Measurements from ENCODE around the gene MRPL17.
"Not testable (repeated sequence)": the region's sequence is repeated elsewhere in the genome, so short reads cannot be mapped to it uniquely, and the experiment has no call there.

The MRPL17 gene

DNA sequence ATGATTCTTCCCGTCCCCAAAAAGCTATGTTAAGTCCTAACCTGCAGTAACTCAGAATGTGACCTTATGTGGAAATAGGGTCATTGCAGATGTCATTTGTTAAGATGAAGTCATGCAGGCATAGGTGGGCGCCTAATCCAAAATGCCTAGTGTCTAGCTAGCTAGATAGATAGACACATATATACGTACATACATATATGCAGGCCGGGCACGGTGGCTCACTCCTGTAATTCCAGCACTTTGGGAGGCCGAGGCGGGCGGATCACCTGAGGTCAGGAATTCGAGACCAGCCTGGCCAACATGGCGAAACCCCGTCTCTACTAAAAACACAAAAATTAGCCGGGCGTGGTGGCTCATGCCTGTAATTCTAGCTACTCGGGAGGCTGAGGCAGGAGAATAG, 928 bp upstream of the MRPL17 start:
- not testable (repeated sequence) for DNase-seq (ENCODE audit: low read depth in 1 of 2, low spot score in 1 of 2)

DNA sequence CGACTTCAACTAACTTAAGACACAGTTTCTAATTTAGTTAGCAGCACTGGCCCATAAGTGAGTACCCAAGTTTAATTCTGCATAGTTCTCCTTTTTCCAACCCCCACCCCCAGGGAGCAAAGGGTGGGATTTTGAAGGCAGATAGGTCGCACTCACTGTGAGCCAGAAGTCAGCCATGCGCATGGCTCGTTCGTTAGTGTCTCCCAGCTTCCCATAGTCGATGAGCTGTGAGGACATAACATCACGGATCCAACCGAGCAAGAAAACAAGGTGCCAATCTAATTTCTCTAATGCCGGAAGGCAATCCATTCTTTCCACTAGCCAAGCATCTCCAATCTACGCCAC, 577 bp downstream of the MRPL17 start:
- no peak for DNase-seq (ENCODE audit: low read depth in 1 of 2, low spot score in 1 of 2)

DNA sequence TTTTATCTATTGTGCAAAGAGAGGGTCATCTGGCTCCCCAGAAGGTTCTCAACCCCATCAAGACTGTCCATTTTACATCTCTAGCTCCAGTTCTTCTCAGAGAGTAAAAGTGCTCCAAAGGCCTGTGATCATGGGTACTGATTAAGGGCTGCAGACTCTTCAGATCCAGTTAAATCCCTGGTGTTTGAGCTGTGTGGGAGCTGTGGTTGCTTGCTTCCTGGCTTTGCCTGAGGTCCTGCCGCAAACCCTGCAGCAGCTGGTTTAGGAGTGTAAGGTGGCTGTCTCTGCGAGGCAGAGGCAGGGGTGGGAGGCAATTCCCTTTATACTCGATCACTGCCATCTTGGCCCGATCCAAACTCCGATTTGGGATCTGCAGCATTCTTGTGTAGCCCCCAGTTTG, 1.2 kb downstream of the MRPL17 start:
- no peak for DNase-seq (ENCODE audit: low read depth in 1 of 2, low spot score in 1 of 2)

GRCh38 chr11:6681505-6681904, 1.6 kb downstream of the MRPL17 start:
- DNase-seq (ENCODE audit: low read depth in 1 of 2, low spot score in 1 of 2), result no peak

DNA sequence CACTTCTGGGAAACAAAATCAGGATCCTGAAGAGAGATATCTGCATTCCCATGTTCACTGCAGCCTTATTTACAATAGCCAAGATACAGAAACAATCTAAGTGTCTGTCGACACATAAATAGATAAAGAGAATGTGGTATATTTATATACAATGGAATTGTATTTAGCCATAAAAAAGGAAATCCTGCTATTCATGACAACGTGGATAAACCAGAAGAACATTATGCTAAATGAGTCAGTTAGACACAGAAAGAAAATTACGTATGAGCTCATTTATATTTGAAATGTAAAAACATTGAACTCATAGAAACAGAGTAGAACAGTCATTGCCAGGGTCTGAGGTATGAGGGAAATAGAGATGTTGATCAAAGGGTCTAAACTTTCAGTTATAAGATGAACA, 6.1 kb downstream of the MRPL17 start:
- DNase-seq (ENCODE audit: low read depth in 1 of 2, low spot score in 1 of 2), result no peak

DNA sequence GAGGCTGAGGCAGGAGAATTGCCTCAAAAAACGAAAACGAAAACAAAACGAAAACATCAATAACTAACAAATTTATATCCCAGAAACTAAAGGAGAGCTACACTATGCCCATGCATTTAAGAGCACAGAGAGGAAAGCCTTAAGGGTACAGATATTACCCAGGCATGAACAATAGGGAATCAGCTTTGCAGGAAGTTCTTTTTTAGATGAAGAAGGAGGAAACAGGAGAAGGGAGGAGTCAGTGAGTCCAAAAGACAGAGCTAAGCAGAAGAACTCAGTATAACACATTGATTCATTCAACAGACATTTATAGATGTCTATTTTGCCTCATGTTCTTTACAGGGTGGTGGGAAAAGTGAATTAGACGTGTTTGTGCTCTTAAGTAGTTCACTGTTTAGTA, 8.3 kb downstream of the MRPL17 start:
- no peak for DNase-seq (ENCODE audit: low read depth in 1 of 2, low spot score in 1 of 2)

DNA sequence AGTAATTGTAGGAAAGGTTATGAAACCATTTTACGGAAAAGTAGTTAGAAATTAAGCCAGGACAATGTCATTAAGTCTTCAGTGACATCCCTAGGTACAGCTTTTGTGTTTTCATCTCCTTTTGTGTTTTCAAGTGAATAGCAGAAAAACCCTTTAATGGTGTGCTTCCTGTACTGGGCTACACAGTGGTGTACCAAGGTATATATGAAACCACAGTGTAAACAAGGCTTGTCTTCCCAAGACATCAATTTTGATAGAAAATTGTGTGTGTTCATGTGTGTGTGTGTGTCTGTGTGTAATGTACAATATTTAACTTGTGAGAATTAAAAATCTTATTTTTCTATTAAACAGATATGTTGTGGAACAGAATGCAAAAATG, 8.9 kb downstream of the MRPL17 start:
- DNase-seq (ENCODE audit: low read depth in 1 of 2, low spot score in 1 of 2), result no peak

- DNase-seq (ENCODE audit: low read depth in 1 of 2, low spot score in 1 of 2), result no peak
These were observed 9.5 kb downstream of the MRPL17 start for GRCh38 chr11:6673523-6674218.

GRCh38 chr11:6671991-6672390, 11.1 kb downstream of the MRPL17 start:
- no peak for DNase-seq (ENCODE audit: low read depth in 1 of 2, low spot score in 1 of 2)

- no peak for DNase-seq (ENCODE audit: low read depth in 1 of 2, low spot score in 1 of 2)
These were observed 12.8 kb downstream of the MRPL17 start for GRCh38 chr11:6670202-6670830.

- no peak for DNase-seq (ENCODE audit: low read depth in 1 of 2, low spot score in 1 of 2)
These were observed 15.3 kb downstream of the MRPL17 start for GRCh38 chr11:6667733-6668374.

DNA sequence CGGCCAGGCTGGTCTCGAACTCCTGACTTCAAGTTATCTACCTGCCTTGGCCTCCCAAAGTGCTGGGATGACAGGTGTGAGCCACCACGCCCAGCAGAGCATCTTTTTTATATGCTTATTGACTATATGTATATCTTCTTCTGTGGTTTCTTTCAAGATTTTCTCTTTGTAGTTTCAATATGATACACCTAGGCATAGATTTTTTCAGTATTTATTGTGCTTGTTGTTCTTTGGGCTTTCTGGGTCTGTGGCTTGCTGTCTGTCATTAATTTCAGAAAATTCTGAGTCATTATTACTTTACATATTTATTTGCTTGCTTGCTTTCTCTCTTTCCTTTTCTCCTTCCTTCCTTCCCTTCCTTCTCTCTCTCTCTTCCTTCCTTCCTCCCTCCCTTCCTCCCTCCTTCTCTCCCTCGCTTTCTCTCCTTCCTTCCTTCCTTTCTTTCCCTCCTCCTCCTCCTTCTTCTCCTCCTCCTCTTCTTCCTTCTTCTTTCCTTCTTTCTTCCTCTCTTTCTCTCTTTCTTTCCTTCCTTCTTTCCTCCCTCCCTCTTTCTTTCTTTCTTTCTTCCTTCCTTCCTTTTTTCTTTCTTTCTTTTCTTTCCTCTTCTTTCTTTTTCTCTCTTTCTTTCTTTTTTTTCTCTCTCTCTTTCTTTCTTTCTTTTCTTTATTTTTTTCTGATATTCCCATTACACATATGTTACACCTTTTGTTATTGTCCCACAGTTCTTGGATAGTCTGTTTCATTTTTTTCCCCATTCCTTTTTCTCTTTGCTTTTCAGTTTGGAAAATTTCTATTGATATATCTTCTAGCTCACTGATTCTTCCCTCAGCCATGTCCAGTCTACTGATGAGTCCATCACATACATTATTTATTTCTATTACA, 16.6 kb downstream of the MRPL17 start:
- no peak for DNase-seq (ENCODE audit: low read depth in 1 of 2, low spot score in 1 of 2)

DNA sequence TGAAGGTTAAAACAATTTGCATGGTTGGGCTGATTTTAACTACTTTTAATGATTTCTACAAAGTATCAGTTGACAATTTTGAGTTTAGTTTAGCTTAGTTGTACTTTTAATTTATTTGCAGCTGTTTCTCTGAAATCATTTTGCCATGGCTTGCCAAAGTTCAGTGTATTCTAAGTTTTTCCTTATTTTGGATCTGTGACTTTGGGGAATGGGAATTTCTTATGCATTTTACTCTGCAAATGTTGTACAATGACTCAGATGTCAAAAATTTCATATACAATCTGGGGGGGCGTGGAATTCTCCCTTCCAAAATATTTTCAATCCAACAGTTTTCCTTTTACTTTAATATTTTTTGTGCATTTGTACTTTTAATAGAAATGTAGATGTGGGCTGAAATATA, 18.6 kb downstream of the MRPL17 start:
- DNase-seq (ENCODE audit: low read depth in 1 of 2, low spot score in 1 of 2), result no peak

DNA sequence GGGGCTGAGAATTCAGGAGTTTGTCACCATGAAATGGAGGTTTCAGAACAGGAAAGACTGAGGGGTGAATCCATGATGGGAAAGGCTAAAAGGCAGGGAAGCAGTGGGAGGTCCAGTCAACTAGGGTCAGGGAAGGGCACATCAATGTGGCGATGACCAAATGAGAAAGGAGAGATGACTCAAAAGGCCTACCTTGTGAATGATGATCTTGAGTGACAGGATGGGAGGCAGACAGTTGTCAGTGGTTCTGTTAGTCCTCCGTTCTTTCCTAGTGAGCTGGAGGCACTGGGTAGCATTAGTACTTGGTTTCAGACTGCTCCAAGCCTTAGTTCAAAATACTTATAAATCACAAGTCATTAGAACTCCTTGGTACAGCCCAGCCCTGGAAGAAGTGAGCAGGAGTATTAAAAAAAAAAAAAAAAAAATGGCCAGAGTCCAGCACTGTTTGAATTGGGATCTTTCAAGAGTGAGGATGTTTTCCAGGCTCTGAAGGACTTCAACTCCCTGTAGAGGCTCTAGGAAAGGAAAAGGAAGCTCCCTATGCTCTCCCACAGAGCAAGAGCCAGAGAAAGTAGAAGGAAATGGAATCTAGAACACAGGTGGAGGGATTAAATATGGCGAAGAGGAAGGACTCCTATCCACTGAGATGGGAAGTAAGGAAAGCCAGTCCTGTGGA, 19.2 kb downstream of the MRPL17 start:
- no peak for DNase-seq (ENCODE audit: low read depth in 1 of 2, low spot score in 1 of 2)

GRCh38 chr11:6660712-6661111, 22.4 kb downstream of the MRPL17 start:
- no peak for DNase-seq (ENCODE audit: low read depth in 1 of 2, low spot score in 1 of 2)

DNA sequence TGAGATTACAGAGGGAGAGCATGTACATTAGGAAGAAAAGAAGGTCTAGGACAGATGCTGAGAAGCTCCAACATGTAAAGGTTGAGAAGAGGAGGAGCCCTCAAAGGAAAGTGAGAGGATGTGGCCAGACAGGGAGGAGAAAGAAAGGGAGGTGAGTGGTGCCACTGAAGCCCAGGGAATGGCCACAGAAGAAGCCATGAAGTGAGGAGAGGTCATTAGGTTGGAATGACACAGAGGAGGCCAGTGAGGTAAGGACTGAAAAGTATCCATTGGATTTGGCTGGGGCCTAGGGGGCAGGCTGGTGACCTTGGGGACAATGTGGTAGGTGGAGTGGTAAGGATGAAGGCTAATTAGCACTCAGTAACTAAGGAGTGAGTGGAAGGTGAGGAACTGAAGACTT, 24.5 kb downstream of the MRPL17 start:
- DNase-seq (ENCODE audit: low read depth in 1 of 2, low spot score in 1 of 2), result no peak

GRCh38 chr11:6657346-6657745, 25.8 kb downstream of the MRPL17 start:
- DNase-seq (ENCODE audit: low read depth in 1 of 2, low spot score in 1 of 2), result no peak

GRCh38 chr11:6656936-6657335, 26.2 kb downstream of the MRPL17 start:
- no peak for DNase-seq (ENCODE audit: low read depth in 1 of 2, low spot score in 1 of 2)

- no peak for DNase-seq (ENCODE audit: low read depth in 1 of 2, low spot score in 1 of 2)
These were observed 26.6 kb downstream of the MRPL17 start for GRCh38 chr11:6656584-6656915.

DNA sequence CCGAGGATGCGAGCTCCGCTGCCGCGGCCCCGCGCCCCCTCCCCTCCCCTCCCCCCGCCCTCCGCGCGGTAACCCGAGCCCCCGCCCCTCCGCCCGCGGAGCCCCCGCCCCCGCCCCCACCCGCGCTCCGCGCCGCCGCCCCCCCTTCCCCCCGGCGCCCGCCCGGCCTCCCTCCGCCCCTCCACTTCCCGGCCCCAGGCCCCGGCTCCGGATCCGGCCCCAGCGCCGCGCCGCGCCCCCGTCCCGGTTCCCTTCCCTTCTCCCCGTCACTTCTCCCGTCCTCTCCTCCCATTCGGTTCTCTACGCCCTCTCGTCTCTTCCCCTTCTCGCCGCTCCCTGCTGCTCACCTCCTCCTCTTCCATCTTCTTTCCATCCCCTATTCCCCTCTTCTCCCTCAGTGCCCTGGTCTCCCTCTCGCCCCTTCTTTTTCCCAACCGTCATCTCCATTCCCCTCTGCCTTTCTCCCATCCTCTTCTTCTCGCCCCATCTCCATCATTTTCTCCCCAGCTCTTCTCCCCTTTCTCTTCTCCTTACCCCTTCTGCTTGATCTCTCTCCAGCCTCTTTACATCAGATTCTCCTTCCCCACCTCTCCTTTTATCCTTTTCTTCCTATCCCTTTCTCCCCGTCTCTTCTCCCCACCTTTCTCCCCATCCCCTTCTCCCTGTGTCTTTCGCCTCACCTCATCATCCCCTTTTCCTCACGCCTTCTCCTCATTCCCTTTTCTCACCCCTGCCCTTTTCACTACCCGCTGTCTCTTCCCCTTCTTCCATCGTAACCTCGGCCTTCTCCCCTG, 27.2 kb downstream of the MRPL17 start, which contains the start of gene DCHS1:
Gene DCHS1, minus strand, starts transcription at position 20 of the 794 bp plus-strand sequence. CDS start 14,196 bp downstream, outside the sequence.
- DNase-seq (ENCODE audit: low read depth in 1 of 2, low spot score in 1 of 2), result no peak
